Loucy (cell line): ENCODE measurements around the gene SPATA24.

ENCODE experiments used
- EZH2phosphoT487 ChIP-seq: fragments of 200-600 bp; IDR thresholded peaks from 2 replicates; pipeline ENCODE4 v1.6.1; 2018; ENCODE audit warnings: antibody characterized with exemption, mild to moderate bottlenecking, moderate library complexity, borderline replicate concordance
- TF ChIP-seq, protein P1 (sequence below): fragments of 200-600 bp; sonication (generic); conservative IDR thresholded peaks from 2 replicates; pipeline ENCODE4 v1.5.1; 2014; ENCODE audit warnings: mild to moderate bottlenecking, antibody characterized with exemption, low read length

GRCh38 chr5:139406963-139407362, 3.1 kb upstream of the SPATA24 start:
- TF ChIP-seq, protein P1, sequence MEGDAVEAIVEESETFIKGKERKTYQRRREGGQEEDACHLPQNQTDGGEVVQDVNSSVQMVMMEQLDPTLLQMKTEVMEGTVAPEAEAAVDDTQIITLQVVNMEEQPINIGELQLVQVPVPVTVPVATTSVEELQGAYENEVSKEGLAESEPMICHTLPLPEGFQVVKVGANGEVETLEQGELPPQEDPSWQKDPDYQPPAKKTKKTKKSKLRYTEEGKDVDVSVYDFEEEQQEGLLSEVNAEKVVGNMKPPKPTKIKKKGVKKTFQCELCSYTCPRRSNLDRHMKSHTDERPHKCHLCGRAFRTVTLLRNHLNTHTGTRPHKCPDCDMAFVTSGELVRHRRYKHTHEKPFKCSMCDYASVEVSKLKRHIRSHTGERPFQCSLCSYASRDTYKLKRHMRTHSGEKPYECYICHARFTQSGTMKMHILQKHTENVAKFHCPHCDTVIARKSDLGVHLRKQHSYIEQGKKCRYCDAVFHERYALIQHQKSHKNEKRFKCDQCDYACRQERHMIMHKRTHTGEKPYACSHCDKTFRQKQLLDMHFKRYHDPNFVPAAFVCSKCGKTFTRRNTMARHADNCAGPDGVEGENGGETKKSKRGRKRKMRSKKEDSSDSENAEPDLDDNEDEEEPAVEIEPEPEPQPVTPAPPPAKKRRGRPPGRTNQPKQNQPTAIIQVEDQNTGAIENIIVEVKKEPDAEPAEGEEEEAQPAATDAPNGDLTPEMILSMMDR, result no peak
- TF ChIP-seq EZH2phosphoT487, result no peak
